GM23338 (cell line): ENCODE data around the gene VAV3.

ENCODE experiments used
- CREB1 ChIP-seq: fragments of 250-450 bp; sonication (Bioruptor Pico); IDR thresholded peaks from 2 replicates; pipeline ENCODE4 v1.5.0; 2020; ENCODE audit warnings: low read depth, mild to moderate bottlenecking, moderate library complexity
- EZH2 ChIP-seq: fragments of 200-600 bp; sonication (generic); IDR thresholded peaks from one replicate; pipeline ENCODE4 v1.8.0; 2017; ENCODE audit warnings: antibody characterized with exemption, mild to moderate bottlenecking, low read depth; ENCODE audit not compliant: unreplicated experiment
- EZH2phosphoT487 ChIP-seq: fragments of 200-600 bp; sonication (generic); IDR thresholded peaks from one replicate; pipeline ENCODE4 v1.8.1; 2018; ENCODE audit warnings: antibody characterized with exemption; ENCODE audit not compliant: unreplicated experiment
- JUNB ChIP-seq: IDR thresholded peaks from one replicate; pipeline ENCODE4 v1.6.1; 2016; ENCODE audit warnings: antibody characterized with exemption; ENCODE audit not compliant: unreplicated experiment
- POLR2AphosphoS5 ChIP-seq: IDR thresholded peaks from 2 replicates; pipeline ENCODE4 v1.6.1; 2016; ENCODE audit warnings: antibody characterized with exemption, low read depth
- STAT1 ChIP-seq: IDR thresholded peaks from one replicate; pipeline ENCODE4 v1.6.1; 2016; ENCODE audit warnings: antibody characterized with exemption; ENCODE audit not compliant: unreplicated experiment
- TF ChIP-seq, protein P1 (sequence below), 2 experiments: fragments of 200-600 bp in 1 of 2; sonication (generic) in 1 of 2; conservative IDR thresholded peaks; 2 replicates each; pipeline versions ENCODE4 v1.5.1 to v1.6.1; 2016 to 2017; ENCODE audit warnings: antibody characterized with exemption in 2 of 2, low read depth in 2 of 2, mild to moderate bottlenecking in 2 of 2, moderate library complexity in 1 of 2
- TF ChIP-seq, protein P2 (sequence below): IDR thresholded peaks from one replicate; pipeline ENCODE4 v1.6.1; 2018; ENCODE audit warnings: antibody characterized with exemption; ENCODE audit not compliant: unreplicated experiment
- TF ChIP-seq, protein P3 (sequence below): IDR thresholded peaks from 2 replicates; pipeline ENCODE4 v1.6.1; 2016; ENCODE audit warnings: antibody characterized with exemption

DNA sequence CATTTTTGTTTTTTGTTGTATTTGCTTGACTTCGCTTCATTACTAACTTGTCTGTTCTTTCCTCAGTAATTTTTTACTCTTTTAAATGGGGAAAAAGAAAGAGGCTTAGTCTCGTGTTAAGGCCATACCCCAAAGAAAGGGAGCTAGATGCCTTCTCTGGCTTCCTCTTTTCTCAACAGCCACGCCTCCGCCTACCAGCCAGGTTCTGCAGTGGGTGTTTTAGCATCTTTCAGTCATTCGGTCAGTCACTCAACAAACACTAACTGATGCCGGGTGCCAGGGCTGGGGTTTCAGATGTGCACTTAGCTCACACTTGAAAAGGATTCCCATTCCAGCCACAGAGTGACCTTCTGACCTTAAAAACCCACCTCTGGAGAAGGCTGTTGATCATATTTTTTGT is 46.3 kb upstream of the VAV3 start:
- TF ChIP-seq, protein P1, sequence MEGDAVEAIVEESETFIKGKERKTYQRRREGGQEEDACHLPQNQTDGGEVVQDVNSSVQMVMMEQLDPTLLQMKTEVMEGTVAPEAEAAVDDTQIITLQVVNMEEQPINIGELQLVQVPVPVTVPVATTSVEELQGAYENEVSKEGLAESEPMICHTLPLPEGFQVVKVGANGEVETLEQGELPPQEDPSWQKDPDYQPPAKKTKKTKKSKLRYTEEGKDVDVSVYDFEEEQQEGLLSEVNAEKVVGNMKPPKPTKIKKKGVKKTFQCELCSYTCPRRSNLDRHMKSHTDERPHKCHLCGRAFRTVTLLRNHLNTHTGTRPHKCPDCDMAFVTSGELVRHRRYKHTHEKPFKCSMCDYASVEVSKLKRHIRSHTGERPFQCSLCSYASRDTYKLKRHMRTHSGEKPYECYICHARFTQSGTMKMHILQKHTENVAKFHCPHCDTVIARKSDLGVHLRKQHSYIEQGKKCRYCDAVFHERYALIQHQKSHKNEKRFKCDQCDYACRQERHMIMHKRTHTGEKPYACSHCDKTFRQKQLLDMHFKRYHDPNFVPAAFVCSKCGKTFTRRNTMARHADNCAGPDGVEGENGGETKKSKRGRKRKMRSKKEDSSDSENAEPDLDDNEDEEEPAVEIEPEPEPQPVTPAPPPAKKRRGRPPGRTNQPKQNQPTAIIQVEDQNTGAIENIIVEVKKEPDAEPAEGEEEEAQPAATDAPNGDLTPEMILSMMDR (conservative IDR thresholded peaks at IDR 0.05; ENCODE audit: low read depth in 2 of 2), result no peak
- no peak for TF ChIP-seq EZH2
- TF ChIP-seq JUNB, result no peak
- TF ChIP-seq CREB1 (CRISPR knock-in tag), result no peak
- TF ChIP-seq EZH2phosphoT487, result no peak
- TF ChIP-seq, protein P2, sequence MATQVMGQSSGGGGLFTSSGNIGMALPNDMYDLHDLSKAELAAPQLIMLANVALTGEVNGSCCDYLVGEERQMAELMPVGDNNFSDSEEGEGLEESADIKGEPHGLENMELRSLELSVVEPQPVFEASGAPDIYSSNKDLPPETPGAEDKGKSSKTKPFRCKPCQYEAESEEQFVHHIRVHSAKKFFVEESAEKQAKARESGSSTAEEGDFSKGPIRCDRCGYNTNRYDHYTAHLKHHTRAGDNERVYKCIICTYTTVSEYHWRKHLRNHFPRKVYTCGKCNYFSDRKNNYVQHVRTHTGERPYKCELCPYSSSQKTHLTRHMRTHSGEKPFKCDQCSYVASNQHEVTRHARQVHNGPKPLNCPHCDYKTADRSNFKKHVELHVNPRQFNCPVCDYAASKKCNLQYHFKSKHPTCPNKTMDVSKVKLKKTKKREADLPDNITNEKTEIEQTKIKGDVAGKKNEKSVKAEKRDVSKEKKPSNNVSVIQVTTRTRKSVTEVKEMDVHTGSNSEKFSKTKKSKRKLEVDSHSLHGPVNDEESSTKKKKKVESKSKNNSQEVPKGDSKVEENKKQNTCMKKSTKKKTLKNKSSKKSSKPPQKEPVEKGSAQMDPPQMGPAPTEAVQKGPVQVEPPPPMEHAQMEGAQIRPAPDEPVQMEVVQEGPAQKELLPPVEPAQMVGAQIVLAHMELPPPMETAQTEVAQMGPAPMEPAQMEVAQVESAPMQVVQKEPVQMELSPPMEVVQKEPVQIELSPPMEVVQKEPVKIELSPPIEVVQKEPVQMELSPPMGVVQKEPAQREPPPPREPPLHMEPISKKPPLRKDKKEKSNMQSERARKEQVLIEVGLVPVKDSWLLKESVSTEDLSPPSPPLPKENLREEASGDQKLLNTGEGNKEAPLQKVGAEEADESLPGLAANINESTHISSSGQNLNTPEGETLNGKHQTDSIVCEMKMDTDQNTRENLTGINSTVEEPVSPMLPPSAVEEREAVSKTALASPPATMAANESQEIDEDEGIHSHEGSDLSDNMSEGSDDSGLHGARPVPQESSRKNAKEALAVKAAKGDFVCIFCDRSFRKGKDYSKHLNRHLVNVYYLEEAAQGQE, result no peak
- no peak for TF ChIP-seq POLR2AphosphoS5
- TF ChIP-seq STAT1, result no peak
- TF ChIP-seq, protein P3, sequence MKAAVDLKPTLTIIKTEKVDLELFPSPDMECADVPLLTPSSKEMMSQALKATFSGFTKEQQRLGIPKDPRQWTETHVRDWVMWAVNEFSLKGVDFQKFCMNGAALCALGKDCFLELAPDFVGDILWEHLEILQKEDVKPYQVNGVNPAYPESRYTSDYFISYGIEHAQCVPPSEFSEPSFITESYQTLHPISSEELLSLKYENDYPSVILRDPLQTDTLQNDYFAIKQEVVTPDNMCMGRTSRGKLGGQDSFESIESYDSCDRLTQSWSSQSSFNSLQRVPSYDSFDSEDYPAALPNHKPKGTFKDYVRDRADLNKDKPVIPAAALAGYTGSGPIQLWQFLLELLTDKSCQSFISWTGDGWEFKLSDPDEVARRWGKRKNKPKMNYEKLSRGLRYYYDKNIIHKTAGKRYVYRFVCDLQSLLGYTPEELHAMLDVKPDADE, result no peak
